Lower leg skin (tissue), 3 donors: Measurements from ENCODE around the gene KCNG2.

Experiments used
- POLR2A ChIP-seq, 2 donors: fragments of 450-650 bp; IDR thresholded peaks; one replicate each; pipeline ENCODE4 v1.6.1; 2016 to 2017; ENCODE audit warnings: antibody characterized with exemption in 2 of 2, mild to moderate bottlenecking in 1 of 2, moderate library complexity in 1 of 2
- TF ChIP-seq, protein P1 (sequence below), 3 donors: fragments of 450-650 bp; IDR thresholded peaks; one replicate each; pipeline ENCODE4 v1.5.1; 2016; ENCODE audit warnings: antibody characterized with exemption in 3 of 3, mild to moderate bottlenecking in 3 of 3, moderate library complexity in 2 of 3

GRCh38 chr18:79825913-79826312 lies 28.2 kb downstream of the KCNG2 start:
- TF ChIP-seq, protein P1, sequence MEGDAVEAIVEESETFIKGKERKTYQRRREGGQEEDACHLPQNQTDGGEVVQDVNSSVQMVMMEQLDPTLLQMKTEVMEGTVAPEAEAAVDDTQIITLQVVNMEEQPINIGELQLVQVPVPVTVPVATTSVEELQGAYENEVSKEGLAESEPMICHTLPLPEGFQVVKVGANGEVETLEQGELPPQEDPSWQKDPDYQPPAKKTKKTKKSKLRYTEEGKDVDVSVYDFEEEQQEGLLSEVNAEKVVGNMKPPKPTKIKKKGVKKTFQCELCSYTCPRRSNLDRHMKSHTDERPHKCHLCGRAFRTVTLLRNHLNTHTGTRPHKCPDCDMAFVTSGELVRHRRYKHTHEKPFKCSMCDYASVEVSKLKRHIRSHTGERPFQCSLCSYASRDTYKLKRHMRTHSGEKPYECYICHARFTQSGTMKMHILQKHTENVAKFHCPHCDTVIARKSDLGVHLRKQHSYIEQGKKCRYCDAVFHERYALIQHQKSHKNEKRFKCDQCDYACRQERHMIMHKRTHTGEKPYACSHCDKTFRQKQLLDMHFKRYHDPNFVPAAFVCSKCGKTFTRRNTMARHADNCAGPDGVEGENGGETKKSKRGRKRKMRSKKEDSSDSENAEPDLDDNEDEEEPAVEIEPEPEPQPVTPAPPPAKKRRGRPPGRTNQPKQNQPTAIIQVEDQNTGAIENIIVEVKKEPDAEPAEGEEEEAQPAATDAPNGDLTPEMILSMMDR (IDR thresholded peaks at IDR 0.05), result no peak
- TF ChIP-seq POLR2A (IDR thresholded peaks at IDR 0.05), result no peak
